Left lung (tissue), 10 donors: Measurements from ENCODE around the gene TH. TPM values are rescaled to one million over a fixed set of nuclear protein-coding genes. Genes with fewer than 3 reads are reported as not detected.

Experiments used
- ATAC-seq: fragments of 200-7000 bp; cut with Tn5 transposase; one replicate; pipeline ENCODE4 v1.9.1; 2020; ENCODE audit warnings: moderate library complexity
- DNase-seq, 4 donors: peaks; one replicate each; pipeline ENCODE4 v3.0.0-alpha.2; 2013 to 2020
- H3K27ac ChIP-seq, 2 donors: fragments of 200-600 bp; sonication (generic) in 1 of 2; one replicate each; pipeline versions ENCODE4 v1.5.0 to v1.8.0; 2020 to 2021
- H3K27me3 ChIP-seq, 2 donors: fragments of 200-600 bp; sonication (generic) in 1 of 2; one replicate each; pipeline versions ENCODE4 v1.5.0 to v1.8.0; 2020 to 2021
- H3K36me3 ChIP-seq, 2 donors: fragments of 200-600 bp; sonication (generic) in 1 of 2; one replicate each; pipeline versions ENCODE4 v1.5.0 to v1.8.0; 2020 to 2021
- H3K4me1 ChIP-seq, 2 donors: fragments of 200-600 bp; one replicate each; pipeline ENCODE4 v1.8.0; 2021
- H3K4me3 ChIP-seq, 2 donors: fragments of 200-600 bp; sonication (generic) in 1 of 2; one replicate each; pipeline versions ENCODE4 v1.5.0 to v1.8.0; 2020 to 2021; ENCODE audit warnings: mild to moderate bottlenecking in 1 of 2
- H3K9me3 ChIP-seq, 2 donors: fragments of 200-600 bp; sonication (generic) in 1 of 2; one replicate each; pipeline versions ENCODE4 v1.5.0 to v1.8.0; 2020 to 2021
- CTCF ChIP-seq, 2 donors: fragments of 200-600 bp; sonication (generic) in 1 of 2; IDR thresholded peaks; one replicate each; pipeline versions ENCODE4 v1.5.0 to v1.8.0; 2021; ENCODE audit warnings: antibody characterized with exemption in 2 of 2
- intact Hi-C, 2 donors: fragments of 100-400 bp; cut with DNase I; formaldehyde crosslinking; loops; one replicate each; pipeline versions ENCODE4 v1.11.2 to v1.14.2; 2022
- polyA plus RNA-seq, 6 donors: library from polyadenylated mRNA; unstranded; fragments of 120-200 nt; gene quantifications; one replicate each; pipeline ENCODE4 v1.2.1, GENCODE V29; 2013; ENCODE audit not compliant: insufficient read length in 6 of 6
- total RNA-seq, 2 donors: library from RNA; stranded (reverse); fragmentation: NEBNext Ultra II Directional; extraction: Animal tissue kit (Norgen Biotek cat#: 25700); gene quantifications; one replicate each; pipeline ENCODE4 v1.2.1, GENCODE V29; 2021
- donor health status: DM: no; HTN: yes; CAD: no.
- donor health status: DM: no; HTN: no; CAD: no.

TH gene
- total and polyA plus RNA-seq, 8 donors, result 0.18 to 1.4 (median 0.55) TPM

- H3K27ac ChIP-seq, result no peak overlapping the region
- H3K9me3 ChIP-seq, result no peaks in the 10 kb centered on the region
- peak in 1 of 4 donors; percentile 59 for DNase-seq
These were observed 38.2 kb downstream of the TH start for GRCh38 chr11:2133241-2134021.

GRCh38 chr11:2132874-2133240 is 38.8 kb downstream of the TH start:
- DNase-seq (peak in 1 of 4 donors; percentile 63), ATAC-seq (no peak)
- no peak overlapping the region for H3K27ac ChIP-seq
- peaks cover 6 to 80% of the 10 kb centered on the region in 2 donors for H3K27me3 ChIP-seq
- no peak overlapping the region for H3K4me3 ChIP-seq
- intact Hi-C loops, result no loop called here
- no peak for TF ChIP-seq CTCF (IDR thresholded peaks at IDR 0.05)
- no peaks in the 10 kb centered on the region for H3K9me3 ChIP-seq
- no peaks in the 10 kb centered on the region for H3K36me3 ChIP-seq
- H3K4me1 ChIP-seq, result peaks cover 0 to 6% of the 10 kb centered on the region in 2 donors

More at GRCh38 chr11:2133241-2134021, 38.2 kb downstream of the TH start:
- intact Hi-C loops, result no loop called here
- H3K4me1 ChIP-seq, result peaks cover 0 to 8% of the 10 kb centered on the region in 2 donors
- H3K4me3 ChIP-seq, result no peak overlapping the region
- peaks cover 8 to 82% of the 10 kb centered on the region in 2 donors for H3K27me3 ChIP-seq
- no peak for ATAC-seq
- H3K36me3 ChIP-seq, result no peaks in the 10 kb centered on the region
- TF ChIP-seq CTCF (IDR thresholded peaks at IDR 0.05), result no peak

GRCh38 chr11:2132246-2132645 is 39.4 kb downstream of the TH start:
- H3K27ac ChIP-seq, result no peak overlapping the region
- no peak for DNase-seq
- H3K27me3 ChIP-seq, result peaks cover under 1 to 74% of the 10 kb centered on the region in 2 donors
- no peaks in the 10 kb centered on the region for H3K36me3 ChIP-seq
- H3K4me3 ChIP-seq, result no peak overlapping the region
- no peak for TF ChIP-seq CTCF (IDR thresholded peaks at IDR 0.05)
- no peaks in the 10 kb centered on the region for H3K4me1 ChIP-seq
- ATAC-seq, result no peak
- H3K9me3 ChIP-seq, result no peaks in the 10 kb centered on the region
- intact Hi-C loops, result no loop called here

GRCh38 chr11:2131371-2132236 is 40.0 kb downstream of the TH start:
- no peaks in the 10 kb centered on the region for H3K4me1 ChIP-seq
- no peaks in the 10 kb centered on the region for H3K36me3 ChIP-seq
- no peak overlapping the region for H3K27ac ChIP-seq
- intact Hi-C loops, result no loop called here
- H3K9me3 ChIP-seq, result no peaks in the 10 kb centered on the region
- H3K27me3 ChIP-seq, result peaks cover 0 to 68% of the 10 kb centered on the region in 2 donors
- DNase-seq, result peak in 1 of 4 donors; percentile 19
- no peak overlapping the region for H3K4me3 ChIP-seq
- no peak for ATAC-seq
- no peak for TF ChIP-seq CTCF (IDR thresholded peaks at IDR 0.05)

GRCh38 chr11:2130881-2131352 is 40.7 kb downstream of the TH start:
- no peaks in the 10 kb centered on the region for H3K9me3 ChIP-seq
- no peaks in the 10 kb centered on the region for H3K36me3 ChIP-seq
- TF ChIP-seq CTCF (IDR thresholded peaks at IDR 0.05), result no peak
- no peak for ATAC-seq
- H3K4me1 ChIP-seq, result no peaks in the 10 kb centered on the region
- no peak overlapping the region for H3K4me3 ChIP-seq
- peak in 1 of 4 donors; percentile 68 for DNase-seq
- intact Hi-C loops, result no loop called here
- H3K27ac ChIP-seq, result no peak overlapping the region
- peaks cover 0 to 61% of the 10 kb centered on the region in 2 donors for H3K27me3 ChIP-seq
